ENCODE results near the gene JUN. TPM values are rescaled to one million over a fixed set of nuclear protein-coding genes. Genes with fewer than 3 reads are reported as not detected.

Gene JUN
- total and polyA plus RNA-seq, 2 donors (not counting 1 experiment from before 2014, with no cell fraction given), result 94.4 to 4,074 TPM

DNA sequence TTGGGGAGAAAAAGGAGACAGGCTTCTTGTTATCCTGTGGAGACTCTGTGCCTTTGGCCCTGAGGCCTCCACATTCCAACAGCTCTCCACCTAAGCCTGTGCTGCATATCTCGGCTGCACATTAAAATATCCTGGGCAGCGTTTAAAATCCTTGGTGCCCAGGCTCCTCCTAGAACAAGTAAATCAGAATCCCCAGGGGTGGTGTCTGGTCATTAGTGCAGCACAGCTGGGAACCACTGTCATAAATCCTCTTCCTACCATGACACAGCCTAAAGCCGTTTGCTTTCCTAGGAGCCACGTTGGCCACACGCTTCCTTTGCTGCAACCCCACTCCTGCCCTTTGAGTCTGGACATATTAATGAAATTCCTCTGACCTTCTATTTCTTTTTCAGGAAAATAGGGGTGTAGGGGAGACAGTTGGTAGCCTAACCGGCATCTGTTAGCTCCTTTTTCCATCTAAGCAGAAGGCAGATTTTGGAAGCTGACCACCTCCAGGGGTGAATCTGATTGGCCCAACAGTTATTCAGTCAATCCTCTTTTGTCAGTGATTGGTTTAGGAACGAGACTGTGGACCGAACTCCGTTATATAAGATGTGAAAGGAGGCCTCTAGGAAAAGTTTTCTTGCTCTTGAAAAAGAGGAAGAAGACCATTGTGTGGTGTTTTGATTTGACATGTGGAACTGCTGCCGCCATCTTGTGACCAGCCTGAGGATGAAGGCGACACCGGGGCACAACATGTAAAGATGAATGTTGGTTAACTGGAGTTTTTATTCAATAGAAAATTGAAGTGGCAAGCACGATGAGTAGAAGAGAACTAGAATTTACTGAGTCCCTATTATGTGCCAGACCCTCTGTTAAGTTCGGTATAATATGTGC is 41.9 kb downstream of the JUN start:
- Histone ChIP-seq H4K20me1 (ENCODE audit: control insufficient read depth, insufficient read depth, low read length, poor library complexity, severe bottlenecking) (no peaks in the 10 kb centered on the region), H3K9me3 (ENCODE audit: control extremely low read depth in 1 of 3, control insufficient read depth in 2 of 3, insufficient read depth in 1 of 3, low read length in 2 of 3) (no peaks in the 10 kb centered on the region), H3K79me2 (ENCODE audit: control insufficient read depth, insufficient read depth, low read length) (no peaks in the 10 kb centered on the region), H3K27ac (ENCODE audit: low read length in 2 of 2) (no peak overlapping the region), H3K36me3 (replicated peaks in 1 of 2; ENCODE audit: control extremely low read depth in 1 of 2, control insufficient read depth in 1 of 2, extremely low read depth in 1 of 2, insufficient read depth in 2 of 2, low read length in 1 of 2) (no peaks in the 10 kb centered on the region), H3K4me3 (ENCODE audit: control extremely low read depth in 1 of 5, extremely low read depth in 1 of 5, insufficient read depth in 1 of 5, low read depth in 2 of 5, low read length in 4 of 5) (no peak overlapping the region), H3K4me1 (ENCODE audit: control insufficient read depth in 2 of 2, insufficient read depth in 2 of 2, low read length in 2 of 2) (no peaks in the 10 kb centered on the region), H2AFZ (ENCODE audit: insufficient read depth, low read depth, low read length, poor library complexity, severe bottlenecking) (no peak overlapping the region), H3K4me2 (replicated peaks; ENCODE audit: low read depth, low read length, poor library complexity, severe bottlenecking) (no peak overlapping the region), H3K9ac (ENCODE audit: low read length) (no peak overlapping the region), H3K27me3 (replicated peaks in 1 of 4; ENCODE audit: control extremely low read depth in 1 of 4, control insufficient read depth in 3 of 4, insufficient read depth in 4 of 4, low read length in 3 of 4) (peaks cover 0 to 3% (median 0%) of the 10 kb centered on the region in 4 experiments)
- Mint-ChIP-seq H3K27ac (no peak overlapping the region), H3K4me3 (no peak overlapping the region), H3K4me1 (no peaks in the 10 kb centered on the region), H3K9me3 (ENCODE audit: insufficient read depth) (no peaks in the 10 kb centered on the region), H3K27me3 (peaks cover 25% of the 10 kb centered on the region)
- WGBS (ENCODE audit: insufficient coverage), result 90% methylated on average over 11 of the region's 14 CpGs
- DNase-seq, result no peak
- POLR2A ChIA-PET, result interaction anchor here (0.6 to 0.8 kb wide), 2 partner anchors 32 to 956 kb away, joined by 3 to 4 read pairs; no protein-coding TSS in a partner anchor
- CTCF ChIA-PET, result interaction anchor here (0.6 to 7.7 kb wide), 15 partner anchors 8 to 1019 kb away, joined by 3 to 188 read pairs (median 5); partner anchors contain the start of gene JUN
- intact Hi-C loops (cut with micrococcal nuclease), result loop anchor here (2.0 kb wide), 2 partner anchors 41 to 99 kb away; no protein-coding TSS in a partner anchor
- no peak for ATAC-seq (ENCODE audit: low read depth)
- TF ChIP-seq EZH2 (IDR thresholded peaks at IDR 0.05; ENCODE audit: borderline replicate concordance, insufficient read depth, low read depth, low read length, poor library complexity, severe bottlenecking), result no peak
- TF ChIP-seq, protein P1, sequence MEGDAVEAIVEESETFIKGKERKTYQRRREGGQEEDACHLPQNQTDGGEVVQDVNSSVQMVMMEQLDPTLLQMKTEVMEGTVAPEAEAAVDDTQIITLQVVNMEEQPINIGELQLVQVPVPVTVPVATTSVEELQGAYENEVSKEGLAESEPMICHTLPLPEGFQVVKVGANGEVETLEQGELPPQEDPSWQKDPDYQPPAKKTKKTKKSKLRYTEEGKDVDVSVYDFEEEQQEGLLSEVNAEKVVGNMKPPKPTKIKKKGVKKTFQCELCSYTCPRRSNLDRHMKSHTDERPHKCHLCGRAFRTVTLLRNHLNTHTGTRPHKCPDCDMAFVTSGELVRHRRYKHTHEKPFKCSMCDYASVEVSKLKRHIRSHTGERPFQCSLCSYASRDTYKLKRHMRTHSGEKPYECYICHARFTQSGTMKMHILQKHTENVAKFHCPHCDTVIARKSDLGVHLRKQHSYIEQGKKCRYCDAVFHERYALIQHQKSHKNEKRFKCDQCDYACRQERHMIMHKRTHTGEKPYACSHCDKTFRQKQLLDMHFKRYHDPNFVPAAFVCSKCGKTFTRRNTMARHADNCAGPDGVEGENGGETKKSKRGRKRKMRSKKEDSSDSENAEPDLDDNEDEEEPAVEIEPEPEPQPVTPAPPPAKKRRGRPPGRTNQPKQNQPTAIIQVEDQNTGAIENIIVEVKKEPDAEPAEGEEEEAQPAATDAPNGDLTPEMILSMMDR (IDR thresholded peaks at IDR 0.05), result no peak
